Measurements from ENCODE around the gene ZP3.
"Not testable (repeated sequence)": the region's sequence is repeated elsewhere in the genome, so short reads cannot be mapped to it uniquely, and the experiment has no call there.

The ZP3 gene

DNA sequence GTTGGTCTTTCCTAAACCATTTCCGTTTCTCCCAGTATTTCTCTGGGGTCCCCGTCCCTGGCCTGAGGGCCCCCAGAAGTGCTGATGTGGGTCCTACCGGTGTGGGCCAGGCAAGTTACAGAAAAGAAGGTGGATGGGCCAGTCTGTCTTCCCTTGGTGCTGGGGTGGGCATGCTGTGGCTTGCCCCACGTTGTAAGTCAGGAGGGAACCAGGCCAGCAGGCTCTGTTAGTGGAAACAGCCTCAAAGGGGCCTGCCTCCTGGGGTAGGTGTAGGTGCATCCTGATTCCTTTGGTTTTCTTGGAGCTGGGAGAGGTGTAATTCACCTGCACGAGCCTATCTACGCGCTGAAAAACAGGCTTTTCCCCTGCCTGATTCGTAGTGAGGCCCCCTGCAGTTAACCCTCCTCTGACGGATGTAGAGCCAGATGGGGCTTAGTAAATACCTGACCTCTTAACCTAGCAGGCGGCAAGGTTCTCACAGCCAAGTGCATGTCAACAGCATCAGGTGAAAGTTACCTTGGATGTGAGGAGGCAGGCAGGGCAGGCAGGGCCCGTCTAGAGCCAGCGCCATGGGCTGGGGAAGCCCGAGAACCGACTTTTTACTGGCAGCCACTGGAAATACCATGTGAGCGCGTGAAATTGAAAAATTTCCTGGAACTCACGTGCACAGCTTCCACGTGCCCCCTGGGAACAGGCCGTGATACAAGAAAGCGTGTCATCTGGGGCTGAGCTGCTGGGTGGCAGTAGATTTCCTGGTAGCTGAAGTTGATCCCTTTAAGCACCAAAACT, 61.3 kb downstream of the ZP3 start:
- not testable (repeated sequence) for DNase-seq (ENCODE audit: low read depth)

DNA sequence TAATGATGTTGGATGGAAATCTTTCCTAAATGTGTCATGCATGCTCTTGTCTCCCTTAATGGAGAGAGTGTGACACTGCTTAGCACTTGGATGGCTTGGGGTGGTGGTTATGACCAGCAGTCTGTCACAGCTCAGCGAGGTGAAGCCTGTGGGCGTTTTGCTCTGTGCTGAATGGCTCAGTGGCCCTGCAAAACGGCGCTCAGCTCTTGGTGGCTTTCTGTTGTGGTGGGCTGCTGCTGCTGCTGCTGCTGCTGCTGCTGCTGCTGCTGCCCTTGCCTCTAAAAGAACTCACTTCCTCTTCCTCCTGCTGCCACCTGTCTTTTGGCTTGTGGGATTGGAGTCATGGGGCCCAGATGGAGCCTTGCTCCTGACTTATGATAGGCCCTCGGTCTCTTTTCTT, 61.9 kb downstream of the ZP3 start:
- DNase-seq (ENCODE audit: low read depth), result not testable (repeated sequence)

DNA sequence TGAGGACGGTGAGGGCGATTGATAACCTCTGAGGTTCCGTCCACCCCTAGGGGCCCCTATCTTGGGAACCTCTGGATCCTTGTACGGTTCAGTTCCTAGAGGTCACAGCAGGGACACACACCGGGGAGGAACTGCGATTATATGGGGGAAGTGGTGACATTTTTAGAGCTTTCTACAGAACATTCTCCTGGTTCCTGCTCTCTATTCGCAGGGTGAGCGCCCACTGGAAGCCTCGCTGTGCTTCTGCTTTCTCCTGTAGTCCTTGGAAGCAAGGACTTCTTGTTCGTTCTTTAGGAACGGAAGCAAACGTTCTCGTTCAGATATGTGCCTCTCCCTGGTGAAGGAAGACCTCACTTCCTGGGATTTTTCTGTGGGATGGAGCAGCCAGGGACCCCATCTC, 63.2 kb downstream of the ZP3 start:
- DNase-seq (ENCODE audit: low read depth), result not testable (repeated sequence)
